ENCODE results near the gene PPIC.
"Not testable (repeated sequence)": the region's sequence is repeated elsewhere in the genome, so short reads cannot be mapped to it uniquely, and the experiment has no call there.

PPIC gene

DNA sequence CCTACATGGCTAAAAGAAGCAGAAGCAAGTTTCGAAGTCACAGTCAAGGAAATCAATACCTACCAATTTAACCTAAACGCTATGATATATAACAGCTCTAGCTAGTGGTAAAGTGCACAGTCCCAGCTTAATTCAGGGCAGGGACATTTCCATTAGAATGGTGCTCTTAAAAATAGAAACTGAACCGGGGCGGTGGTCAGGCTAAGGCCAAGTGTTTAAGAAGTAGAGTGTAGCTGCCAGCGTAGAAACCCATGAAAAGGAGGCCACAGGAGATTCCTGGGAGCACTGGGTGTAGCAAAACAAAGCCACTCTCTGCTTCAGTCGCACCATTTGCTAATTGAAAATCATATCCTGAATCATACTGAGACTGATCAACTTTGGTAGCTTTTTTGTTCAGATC is 28.8 kb downstream of the PPIC start:
- no peak for DNase-seq (ENCODE audit: low spot score)

DNA sequence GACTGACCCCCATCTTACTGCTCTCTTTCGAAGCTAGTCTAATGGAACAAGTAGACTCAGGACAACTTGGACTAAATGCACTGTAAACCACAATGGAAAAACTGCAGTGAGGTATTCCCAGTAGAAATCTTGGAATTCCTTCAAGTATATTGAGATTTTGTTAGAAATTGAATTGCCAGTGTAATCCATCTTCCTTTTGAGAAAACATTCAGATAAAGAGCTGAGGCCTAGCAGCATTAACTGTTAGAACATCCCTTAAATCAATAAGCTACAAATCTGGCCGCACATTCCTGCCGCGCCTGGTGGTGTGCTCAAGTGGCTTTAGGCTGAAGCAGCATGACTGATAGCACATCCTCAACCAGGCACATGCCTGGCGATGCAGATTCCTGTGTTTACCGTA is 29.3 kb downstream of the PPIC start:
- no peak for DNase-seq (ENCODE audit: low spot score)

DNA sequence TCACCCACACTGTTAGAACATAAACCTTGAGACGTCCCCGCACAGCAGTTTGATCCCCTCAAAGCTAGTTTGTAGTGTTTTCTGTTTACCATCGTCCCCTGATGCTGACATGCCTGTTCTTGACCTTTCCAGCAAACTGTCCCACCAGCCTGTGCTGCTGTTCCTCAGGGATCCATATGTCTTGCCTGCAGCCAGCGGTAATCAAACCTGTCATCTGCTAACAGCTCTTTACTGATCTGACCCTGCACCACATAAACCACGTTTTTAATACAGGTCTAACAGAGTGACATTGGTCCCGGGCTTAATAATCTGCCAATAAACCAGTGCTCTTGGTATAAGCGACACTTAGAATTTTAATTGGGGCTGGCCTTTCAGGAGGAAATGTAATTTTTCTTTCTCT is 34.7 kb downstream of the PPIC start:
- no peak for DNase-seq (ENCODE audit: low spot score)

DNA sequence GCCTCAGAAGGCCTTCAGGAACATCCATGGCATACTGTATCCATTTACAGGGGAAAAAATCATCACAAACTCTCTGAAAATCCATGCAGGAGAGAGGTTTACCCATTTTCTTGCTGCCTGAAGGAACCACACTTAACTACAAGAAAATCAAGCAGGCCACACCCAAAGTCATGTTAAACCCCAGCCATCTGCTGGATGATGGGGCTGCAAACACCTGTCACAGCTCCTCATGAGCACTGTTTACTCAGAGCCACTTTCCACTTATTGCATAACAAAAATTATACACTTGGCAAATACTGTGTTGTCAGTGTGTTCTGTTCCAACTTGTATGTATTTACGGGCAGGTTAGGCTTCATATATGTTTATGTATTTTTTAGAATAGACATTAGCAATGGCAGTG is 35.8 kb downstream of the PPIC start:
- no peak for DNase-seq (ENCODE audit: low spot score)

DNA sequence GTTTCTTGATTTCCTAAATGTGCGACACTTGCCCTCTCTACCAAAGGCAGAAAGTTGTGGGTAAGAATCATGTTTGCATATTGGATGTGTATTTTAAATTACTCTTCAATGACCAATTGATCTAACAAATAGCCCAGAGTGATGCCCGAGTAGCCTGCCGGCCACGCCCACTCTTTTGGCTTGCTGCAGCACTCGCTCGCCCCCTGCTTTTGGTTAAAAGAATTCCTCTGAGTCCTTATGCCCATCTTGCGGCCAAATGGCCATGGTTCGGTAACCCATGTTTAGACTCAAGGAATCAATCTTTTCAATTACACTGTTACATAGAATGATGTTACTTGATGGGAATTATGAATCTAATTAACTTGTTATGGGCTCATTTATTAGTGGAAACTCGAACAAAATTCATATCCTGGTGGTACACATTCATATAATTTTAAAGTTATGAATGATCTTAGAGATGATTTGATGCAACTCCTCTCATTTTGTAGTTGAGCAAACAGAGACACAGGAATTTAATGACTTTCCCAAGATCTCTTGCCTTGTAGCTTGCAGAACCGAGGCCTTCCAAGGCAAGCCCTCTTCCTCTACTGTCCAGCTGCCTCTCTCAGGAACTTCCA is 36.5 kb downstream of the PPIC start:
- no peak for DNase-seq (ENCODE audit: low spot score)

DNA sequence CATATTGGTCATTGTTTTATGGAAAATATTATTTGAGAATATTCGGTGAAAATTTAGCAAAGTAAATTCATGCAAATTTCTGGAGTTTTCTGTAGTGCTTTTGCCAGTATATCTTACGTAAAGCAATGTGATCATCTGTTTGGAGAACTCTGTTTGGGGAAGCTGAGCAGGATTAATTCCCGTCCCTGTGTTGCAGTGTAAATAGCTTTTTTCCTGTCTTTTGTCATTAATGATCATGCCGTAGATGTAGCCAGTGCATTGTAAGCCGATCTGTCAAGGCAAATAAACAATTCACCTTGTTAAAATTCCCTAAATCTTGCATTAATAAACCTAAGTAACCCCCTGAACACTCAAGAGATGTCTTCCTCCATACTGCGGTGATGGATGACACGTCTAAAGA is 39.2 kb downstream of the PPIC start:
- DNase-seq (ENCODE audit: low spot score) = no peak

DNA sequence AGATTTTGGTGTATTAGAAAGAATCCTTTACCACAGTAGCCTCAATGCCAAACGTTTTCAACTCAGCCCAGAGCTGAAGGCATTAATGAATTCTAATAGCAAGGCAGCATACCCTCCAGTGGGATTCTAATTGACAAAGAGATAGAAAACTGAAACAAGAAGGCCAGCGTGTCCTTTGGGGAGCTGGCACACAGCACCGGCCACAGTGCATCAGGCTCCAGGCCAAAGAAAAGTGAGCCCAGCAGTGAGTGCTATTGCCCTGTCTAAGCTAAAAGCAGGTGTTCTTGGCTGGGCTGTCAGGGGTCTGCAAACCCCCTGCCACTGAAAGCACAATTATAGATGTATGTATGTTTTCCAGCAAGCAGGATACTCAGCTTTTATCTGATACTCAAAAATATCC is 40.4 kb downstream of the PPIC start:
- DNase-seq (ENCODE audit: low spot score) = no peak

DNA sequence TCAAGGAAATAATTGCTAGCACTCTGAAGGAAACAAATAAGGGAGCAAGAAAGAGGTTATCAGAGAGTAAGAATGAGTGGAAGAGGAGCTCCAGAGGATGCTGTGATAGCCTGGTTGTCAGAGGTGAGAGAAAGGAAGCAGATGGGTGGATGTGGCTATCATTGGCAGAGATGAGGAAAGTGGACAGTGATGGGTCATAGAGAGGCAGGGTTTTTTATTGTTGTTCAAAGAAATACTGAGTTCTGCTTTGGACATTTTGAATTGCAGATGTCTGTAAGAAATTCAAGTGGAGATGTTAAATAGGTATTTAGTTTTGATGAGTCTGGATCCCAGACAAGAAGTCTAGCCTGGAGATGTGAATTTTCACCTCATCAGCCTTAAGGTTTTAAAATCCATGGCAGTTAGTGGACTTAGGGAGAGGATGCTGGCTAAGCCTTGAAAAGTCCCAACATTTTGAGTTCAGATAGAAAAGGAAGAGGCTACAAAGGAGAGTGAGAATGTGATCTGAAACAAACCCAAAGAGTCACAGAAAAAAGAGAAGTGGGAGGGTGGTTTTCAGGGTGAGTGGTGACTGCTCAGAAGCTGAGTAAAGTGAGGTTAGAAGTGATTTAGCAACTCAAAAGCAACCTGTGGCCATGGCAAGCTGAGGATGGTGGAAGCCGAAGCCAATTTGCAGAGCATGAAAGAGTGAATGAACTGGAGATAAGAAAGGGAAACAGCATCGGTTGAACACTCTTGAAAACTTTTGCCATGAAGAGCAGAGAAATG is 50.4 kb downstream of the PPIC start:
- no peak for DNase-seq (ENCODE audit: low spot score)

DNA sequence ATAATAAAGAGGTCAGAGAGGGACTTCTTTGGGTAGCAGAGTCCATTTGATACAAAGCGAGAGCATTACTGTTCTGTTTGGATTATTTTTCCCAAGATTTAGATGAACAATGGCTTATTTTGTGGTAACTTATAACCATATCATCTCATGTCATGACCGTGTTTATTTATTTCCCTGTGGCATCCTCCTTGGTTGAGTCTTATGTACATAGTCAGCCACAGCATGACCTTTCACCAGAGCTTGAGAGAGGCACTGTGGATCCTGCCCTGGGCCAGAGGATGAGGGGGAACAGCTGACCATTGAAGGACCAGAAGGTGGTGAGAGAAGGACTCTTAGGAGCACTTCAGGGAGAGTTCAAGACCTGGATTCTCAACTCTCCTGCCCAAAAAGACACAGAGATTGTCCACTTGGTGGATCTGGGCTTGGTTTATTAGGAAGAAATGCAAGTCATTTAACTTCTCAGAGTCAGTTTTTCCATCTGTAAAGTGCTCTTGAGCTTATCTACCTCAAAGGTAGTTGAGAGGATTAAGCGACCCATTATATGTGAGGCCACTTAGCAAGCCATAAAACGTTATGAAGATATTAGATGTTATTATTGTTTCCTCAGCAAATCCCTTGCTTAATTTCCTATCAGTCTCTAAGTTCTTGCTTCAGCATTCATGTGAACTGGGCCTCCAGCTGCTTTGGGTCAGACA is 51.4 kb downstream of the PPIC start:
- no peak for DNase-seq (ENCODE audit: low spot score)

DNA sequence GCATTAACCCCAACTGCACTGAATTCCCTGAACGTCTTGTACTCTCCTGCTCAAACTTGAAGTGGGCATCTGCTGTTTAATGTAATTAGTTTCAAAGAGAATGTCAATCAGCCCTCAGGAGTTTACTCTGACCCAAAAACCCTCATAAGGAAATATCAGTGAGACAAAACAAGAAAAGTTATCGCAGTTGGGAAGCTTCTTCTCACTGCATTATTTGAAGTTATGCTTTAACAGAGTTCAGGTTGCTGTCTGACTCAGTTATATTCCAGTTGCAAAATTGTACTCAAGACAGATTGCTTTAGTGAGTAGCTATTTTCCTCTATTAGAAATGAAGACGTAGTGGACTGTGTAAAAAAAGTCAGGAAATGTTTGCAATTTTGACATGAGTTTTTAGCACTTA is 52.1 kb downstream of the PPIC start:
- no peak for DNase-seq (ENCODE audit: low spot score)

DNA sequence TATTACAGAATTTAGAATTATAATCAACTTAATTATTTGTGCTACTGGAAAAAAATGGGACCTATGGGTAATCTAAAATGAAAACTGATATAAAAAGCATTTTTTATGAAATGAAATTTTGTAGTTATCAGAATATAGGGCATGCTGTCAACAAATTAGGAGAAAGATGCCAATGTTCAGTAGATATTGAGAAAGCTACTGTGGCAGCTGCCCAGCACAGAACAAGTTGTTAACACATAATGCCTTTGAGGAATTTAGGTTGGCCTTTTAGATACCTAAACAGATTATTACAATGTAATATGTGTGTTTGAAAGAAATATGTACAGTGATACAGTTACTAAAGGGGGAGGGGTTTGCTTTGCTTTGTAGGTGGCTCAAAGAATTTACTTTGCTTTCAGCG is 54.1 kb downstream of the PPIC start:
- DNase-seq (ENCODE audit: low spot score) = no peak

DNA sequence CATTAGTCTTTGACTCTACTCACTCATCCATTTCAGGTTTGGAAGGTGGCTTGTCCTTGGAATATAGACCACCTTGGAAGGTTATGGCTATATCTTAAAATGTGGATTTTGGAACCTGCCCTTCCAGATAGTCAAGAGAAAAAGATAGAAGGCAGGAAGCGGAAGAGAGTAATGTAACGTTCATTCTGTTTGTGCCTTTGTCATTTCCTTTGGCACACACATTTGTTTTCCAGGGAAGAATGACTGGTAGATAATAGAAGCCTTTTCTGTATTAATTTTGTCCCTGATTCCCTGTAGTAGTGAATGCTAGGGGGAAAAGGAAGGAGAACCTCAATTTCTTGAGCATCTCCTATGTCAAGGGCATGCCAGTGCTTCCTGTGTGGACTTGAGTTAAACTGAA is 54.7 kb downstream of the PPIC start:
- DNase-seq (ENCODE audit: low spot score) = no peak

DNA sequence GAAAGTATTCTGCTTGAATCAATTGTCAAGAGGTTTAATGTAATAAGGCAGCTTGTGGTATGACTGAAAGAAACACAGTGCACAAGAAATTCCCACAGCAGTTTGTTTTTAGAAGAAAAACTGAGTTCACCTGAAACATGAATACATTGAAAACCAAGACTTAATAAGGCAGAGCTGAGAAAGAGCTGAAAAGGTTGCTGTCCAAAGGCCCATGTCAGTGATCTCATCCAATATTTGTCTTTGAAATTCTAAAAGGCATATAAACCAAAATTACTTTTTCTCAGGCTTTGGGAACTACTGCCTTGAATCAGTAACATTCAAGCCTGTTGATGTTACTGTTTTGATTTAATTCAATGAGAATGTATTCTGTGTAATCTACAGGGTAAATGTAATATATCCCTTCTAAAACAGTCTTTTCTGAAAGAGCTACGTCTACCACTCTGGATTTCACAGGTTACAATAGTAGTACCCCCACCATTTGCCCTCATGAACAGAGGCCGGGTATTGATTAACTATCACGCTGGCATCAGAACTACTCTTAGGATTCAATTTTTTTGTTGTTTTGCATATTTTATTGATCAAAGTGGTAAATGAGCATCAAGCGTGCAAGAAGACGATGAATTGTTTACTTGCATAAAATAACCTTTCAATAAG is 57.8 kb downstream of the PPIC start:
- DNase-seq (ENCODE audit: low spot score) = no peak

DNA sequence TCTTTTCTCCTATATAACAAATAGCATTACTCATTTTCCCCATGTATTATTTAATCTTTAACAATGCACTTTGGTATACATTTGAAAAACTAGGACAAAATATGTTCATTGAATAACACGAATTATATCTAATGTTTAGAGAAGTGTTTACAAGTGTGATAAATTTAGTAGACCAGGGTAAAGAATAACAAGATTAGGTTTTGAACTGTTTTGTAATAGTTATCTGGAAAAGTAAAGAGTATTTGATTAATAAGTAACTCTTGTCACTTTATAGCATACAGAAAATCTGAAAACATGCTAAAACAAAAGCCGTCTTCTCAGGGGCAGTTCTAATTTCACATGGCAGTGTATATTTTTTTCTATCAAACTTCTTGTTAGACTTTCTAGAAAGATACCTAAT is 58.5 kb downstream of the PPIC start:
- no peak for DNase-seq (ENCODE audit: low spot score)

DNA sequence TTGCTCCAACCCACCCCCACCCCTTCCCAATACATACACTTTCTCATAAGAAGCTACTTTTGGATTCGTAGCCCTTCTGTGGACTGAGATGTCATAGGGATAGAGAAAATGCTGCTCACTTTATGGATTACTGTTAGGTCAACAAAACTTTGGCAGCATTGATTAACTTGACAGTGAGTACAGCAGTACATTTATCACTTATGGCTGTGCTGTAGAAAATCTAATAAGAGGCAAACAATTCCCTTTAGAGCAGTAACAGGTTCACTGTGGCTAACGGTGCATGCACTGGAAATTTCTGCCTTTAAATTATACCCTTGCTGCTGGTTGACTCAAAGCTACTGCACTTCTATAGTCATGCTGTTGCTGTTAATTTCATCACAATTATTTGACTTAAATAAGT is 59.2 kb downstream of the PPIC start:
- DNase-seq (ENCODE audit: low spot score) = no peak

DNA sequence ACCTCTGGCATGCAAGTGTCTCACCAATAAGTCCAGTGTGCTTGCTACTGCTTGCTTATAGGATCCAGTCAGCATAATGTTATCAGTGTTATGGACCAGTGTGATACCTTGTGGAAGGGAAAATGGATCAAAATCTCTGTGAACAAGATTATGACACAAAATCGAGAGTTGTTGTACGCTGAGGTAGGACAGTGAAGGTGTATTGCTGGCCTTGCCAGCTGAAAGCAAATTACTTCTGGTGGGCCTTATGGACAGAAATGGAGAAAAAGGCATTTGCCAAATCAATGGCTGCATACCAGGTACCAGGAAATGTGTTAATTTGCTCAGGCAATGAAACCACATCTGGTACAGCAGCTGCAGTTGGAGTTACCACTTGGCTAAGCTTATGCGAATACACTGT is 62.3 kb downstream of the PPIC start:
- DNase-seq (ENCODE audit: low spot score) = not testable (repeated sequence)

DNA sequence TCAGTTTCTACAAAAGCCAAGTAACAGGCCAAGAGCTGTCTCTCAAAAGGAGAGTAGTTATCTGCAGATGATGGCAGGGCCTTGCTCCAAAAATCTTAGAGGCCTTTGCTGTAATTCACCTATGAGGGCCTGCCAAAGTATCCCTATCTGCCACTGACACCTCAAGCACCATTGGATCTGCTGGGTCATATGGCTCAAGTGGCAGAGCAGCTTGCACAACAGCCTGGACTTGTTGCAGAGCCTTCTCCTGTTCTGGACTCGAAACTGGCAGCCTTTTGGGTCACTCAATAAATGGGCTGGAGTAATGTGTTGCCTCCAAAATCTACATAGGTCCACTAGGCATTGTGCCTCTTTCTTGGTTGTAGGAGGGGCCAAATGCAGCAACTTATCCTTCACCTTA is 62.8 kb downstream of the PPIC start:
- DNase-seq (ENCODE audit: low spot score) = not testable (repeated sequence)

Data from putamen (tissue), 1 donor.